Cardiac muscle cell (in vitro differentiated cells and primary cell): ENCODE measurements around the gene TNNC2. TPM values are rescaled to one million over a fixed set of nuclear protein-coding genes. Genes with fewer than 3 reads are reported as not detected.
"Not testable (repeated sequence)": the region's sequence is repeated elsewhere in the genome, so short reads cannot be mapped to it uniquely, and the experiment has no call there.

Experiments used
- DNase-seq, 2 donors: peaks; one replicate each; pipeline versions ENCODE4 v3.0.0 to v3.0.0-alpha.2; 2010 to 2017; ENCODE audit warnings: low read depth in 1 of 2, low spot score in 1 of 2
- H3K27ac ChIP-seq: fragments of 200-600 bp; sonication (generic); 2 replicates; pipeline ENCODE4 v1.5.1; 2016
- H3K27me3 ChIP-seq: fragments of 200-600 bp; sonication (generic); 2 replicates; pipeline ENCODE4 v1.6.0; 2016; ENCODE audit warnings: control low read depth
- H3K36me3 ChIP-seq: fragments of 200-600 bp; sonication (generic); 2 replicates; pipeline ENCODE4 v1.5.1; 2016; ENCODE audit warnings: control low read depth
- H3K4me1 ChIP-seq: fragments of 200-600 bp; sonication (generic); 2 replicates; pipeline ENCODE4 v1.8.1; 2017; ENCODE audit warnings: low read depth, mild to moderate bottlenecking, mixed run types
- H3K4me3 ChIP-seq: fragments of 200-600 bp; sonication (generic); 2 replicates; pipeline ENCODE4 v1.5.1; 2016; ENCODE audit warnings: mild to moderate bottlenecking
- H3K9me3 ChIP-seq: fragments of 200-600 bp; sonication (generic); 2 replicates; pipeline ENCODE4 v1.5.1; 2017; ENCODE audit warnings: low read depth, mild to moderate bottlenecking, control low read depth
- CTCF ChIP-seq: IDR thresholded peaks from 2 replicates; pipeline ENCODE4 v1.5.1; 2012; ENCODE audit warnings: low read depth, mild to moderate bottlenecking, low read length
- polyA plus RNA-seq: library from polyadenylated mRNA; unstranded; fragments of >200 nt; fragmentation: Nextera tagmentation; extraction: Ambion mirVana; gene quantifications from 2 replicates; pipeline ENCODE4 v1.2.1, GENCODE V29; 2016
- total RNA-seq: library from RNA; depleted of rRNA; stranded (reverse); fragments of >200 nt; gene quantifications from 2 replicates; pipeline ENCODE4 v1.2.3, GENCODE V29; 2016

TNNC2 gene
- total and polyA plus RNA-seq, 2 experiments from 2014 or later: 36.0 to 96.3 TPM

- Histone ChIP-seq H3K27me3 (no peaks in the 10 kb centered on the region), H3K4me1 (no peaks in the 10 kb centered on the region), H3K36me3 (peaks cover 41% of the 10 kb centered on the region), H3K4me3 (no peak overlapping the region), H3K9me3 (no peaks in the 10 kb centered on the region), H3K27ac (no peak overlapping the region)
- DNase-seq: peak; percentile 60 to 72
- TF ChIP-seq CTCF: peak; percentile 75
Measured at GRCh38 chr20:45798935-45799642, 28.0 kb downstream of the TNNC2 start.

GRCh38 chr20:45797955-45798354 lies 29.2 kb downstream of the TNNC2 start:
- H3K36me3 ChIP-seq: peaks cover 38% of the 10 kb centered on the region
- H3K4me3 ChIP-seq, H3K4me1 ChIP-seq, H3K27ac ChIP-seq, H3K9me3 ChIP-seq, H3K27me3 ChIP-seq, DNase-seq: not testable (repeated sequence)

GRCh38 chr20:45797510-45797909 lies 29.6 kb downstream of the TNNC2 start:
- peaks cover 33% of the 10 kb centered on the region for H3K36me3 ChIP-seq
- H3K27me3 ChIP-seq, H3K4me3 ChIP-seq, DNase-seq, H3K9me3 ChIP-seq, H3K27ac ChIP-seq, H3K4me1 ChIP-seq: not testable (repeated sequence)

- no peak overlapping the region for H3K27ac ChIP-seq
- no peaks in the 10 kb centered on the region for H3K9me3 ChIP-seq
- peaks cover 27% of the 10 kb centered on the region for H3K36me3 ChIP-seq
- DNase-seq: no peak
- no peak for TF ChIP-seq CTCF
- no peak overlapping the region for H3K4me3 ChIP-seq
- H3K27me3 ChIP-seq: no peaks in the 10 kb centered on the region
- H3K4me1 ChIP-seq: peaks cover 6% of the 10 kb centered on the region
Measured at GRCh38 chr20:45796337-45797065, 30.6 kb downstream of the TNNC2 start.

GRCh38 chr20:45792317-45793118 lies 34.6 kb downstream of the TNNC2 start:
- H3K9me3 ChIP-seq: no peaks in the 10 kb centered on the region
- DNase-seq: no peak
- H3K4me3 ChIP-seq: peak overlapping the region; percentile 97
- TF ChIP-seq CTCF: no peak
- peak overlapping the region; percentile 68 for H3K27ac ChIP-seq
- peaks cover 6% of the 10 kb centered on the region for H3K4me1 ChIP-seq
- H3K27me3 ChIP-seq: no peaks in the 10 kb centered on the region
- H3K36me3 ChIP-seq: peaks cover 23% of the 10 kb centered on the region

- Histone ChIP-seq H3K4me3 (no peak overlapping the region), H3K27ac (no peak overlapping the region), H3K27me3 (no peaks in the 10 kb centered on the region), H3K4me1 (peaks cover 6% of the 10 kb centered on the region), H3K36me3 (no peaks in the 10 kb centered on the region), H3K9me3 (no peaks in the 10 kb centered on the region)
- DNase-seq: no peak
- TF ChIP-seq CTCF: no peak
Measured at GRCh38 chr20:45788351-45788750, 38.8 kb downstream of the TNNC2 start.
